Measurements from ENCODE around the gene ASNSD1.
"Not testable (repeated sequence)": the region's sequence is repeated elsewhere in the genome, so short reads cannot be mapped to it uniquely, and the experiment has no call there.

Gene ASNSD1

DNA sequence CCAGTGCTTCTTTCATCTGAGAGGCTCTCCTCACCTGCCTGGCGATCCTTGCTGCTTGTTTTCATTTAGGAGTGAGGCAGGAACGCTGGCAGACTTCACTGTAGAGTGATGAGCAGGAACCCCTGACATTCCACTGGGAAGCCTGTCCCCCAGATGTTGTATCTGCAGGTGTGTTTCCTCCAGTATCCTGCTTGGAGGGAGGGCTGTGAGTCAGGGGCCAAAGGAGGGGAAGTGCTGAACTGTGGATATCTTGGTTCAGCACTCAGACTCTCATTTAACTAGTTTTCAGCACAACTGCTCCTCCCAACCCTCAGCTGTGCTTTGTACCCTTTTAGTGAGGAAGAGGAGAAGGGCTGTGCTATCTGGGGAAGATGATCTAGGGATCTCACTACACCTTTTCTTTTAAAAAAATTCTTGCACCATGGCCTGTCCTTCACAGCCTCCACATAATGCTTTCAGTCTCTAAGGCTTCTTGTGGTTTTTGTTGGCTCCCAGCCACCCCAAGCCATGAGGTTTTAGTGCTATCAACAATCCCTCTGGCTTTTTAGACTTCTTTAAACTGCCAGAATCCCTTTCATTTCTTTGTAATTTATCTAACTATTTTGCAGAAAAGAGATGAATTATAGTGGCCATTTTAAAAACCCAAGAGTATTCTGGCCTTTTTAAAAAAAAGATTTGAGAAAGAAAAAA, 24.4 kb downstream of the ASNSD1 start:
- DNase-seq (ENCODE audit: low read depth in 3 of 3, low spot score in 1 of 3), result no peak

- DNase-seq (ENCODE audit: low read depth in 3 of 3, low spot score in 1 of 3), result not testable (repeated sequence)
Observed at GRCh38 chr2:189687796-189688195, 26.5 kb downstream of the ASNSD1 start.

- DNase-seq (ENCODE audit: low read depth in 3 of 3, low spot score in 1 of 3), result no peak
Observed at GRCh38 chr2:189696223-189696622, 35.0 kb downstream of the ASNSD1 start.

DNA sequence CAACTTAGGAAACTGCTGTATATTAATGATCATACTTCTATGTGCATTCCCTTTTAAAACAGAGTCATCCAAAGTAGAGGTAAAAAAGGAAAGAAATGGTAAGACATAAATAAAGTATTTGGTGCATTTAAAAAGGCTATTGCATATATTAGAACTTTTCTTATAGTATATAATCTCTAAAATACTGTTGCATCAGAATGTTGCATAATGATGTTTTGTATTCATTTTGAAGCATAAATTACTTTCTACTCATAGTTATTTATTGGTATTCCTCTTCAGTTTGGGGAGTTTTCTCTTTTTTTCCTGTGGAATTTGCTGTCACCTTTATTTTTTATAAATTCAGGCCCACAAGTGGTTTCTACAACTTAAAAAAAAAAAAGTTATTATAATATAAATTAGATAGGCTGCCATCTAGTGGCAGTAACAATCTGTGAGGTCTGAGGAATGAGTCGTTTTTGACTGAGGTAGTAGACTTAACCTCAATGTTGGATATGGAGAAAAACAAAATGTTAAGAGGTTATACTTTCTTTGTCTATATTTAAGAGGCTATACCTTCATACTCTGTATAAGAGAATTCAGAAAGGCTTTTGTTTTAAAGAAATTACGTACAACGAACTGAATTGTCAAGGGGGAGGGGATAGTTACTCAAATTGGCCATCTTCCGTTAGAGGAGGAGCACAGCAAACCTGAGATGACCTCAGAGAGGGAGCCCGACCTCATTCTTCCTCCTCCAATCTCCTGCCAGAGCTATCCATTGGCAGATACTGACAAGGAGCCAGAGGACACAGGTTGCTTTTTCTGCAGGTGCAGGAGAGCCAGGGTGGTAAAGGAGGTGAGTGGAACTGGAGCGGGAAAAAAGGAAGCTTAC, 37.0 kb downstream of the ASNSD1 start:
- no peak for DNase-seq (ENCODE audit: low read depth in 3 of 3, low spot score in 1 of 3)

- DNase-seq (ENCODE audit: low read depth in 3 of 3, low spot score in 1 of 3), result no peak
Observed at GRCh38 chr2:189700681-189701080, 39.4 kb downstream of the ASNSD1 start.

GRCh38 chr2:189702071-189702470, 40.8 kb downstream of the ASNSD1 start:
- DNase-seq (ENCODE audit: low read depth in 3 of 3, low spot score in 1 of 3), result no peak

- no peak for DNase-seq (ENCODE audit: low read depth in 3 of 3, low spot score in 1 of 3)
Observed at GRCh38 chr2:189709501-189710221, 48.4 kb downstream of the ASNSD1 start.

GRCh38 chr2:189717593-189717992, 56.3 kb downstream of the ASNSD1 start:
- not testable (repeated sequence) for DNase-seq (ENCODE audit: low read depth in 3 of 3, low spot score in 1 of 3)

GRCh38 chr2:189719571-189719970, 58.3 kb downstream of the ASNSD1 start:
- DNase-seq (ENCODE audit: low read depth in 3 of 3, low spot score in 1 of 3), result no peak

Data from stimulated activated CD4-positive, alpha-beta T cell treated with anti-CD3 and anti-CD28 coated beads, TNF-alpha, amount 100 ng/mL, for 1 hour (primary cell).